WI38 (cell line): Measurements from ENCODE around the gene BAZ2B.

Source experiments
- H3K4me3 ChIP-seq: 2 replicates; pipeline ENCODE4 v1.5.1; 2011; ENCODE audit warnings: low read depth, mild to moderate bottlenecking, control low read depth, low read length
- TF ChIP-seq, protein P1 (sequence below): IDR thresholded peaks from 2 replicates; pipeline ENCODE4 v1.5.1; 2012; ENCODE audit warnings: low read depth, mild to moderate bottlenecking, control low read depth, low read length

BAZ2B gene

DNA sequence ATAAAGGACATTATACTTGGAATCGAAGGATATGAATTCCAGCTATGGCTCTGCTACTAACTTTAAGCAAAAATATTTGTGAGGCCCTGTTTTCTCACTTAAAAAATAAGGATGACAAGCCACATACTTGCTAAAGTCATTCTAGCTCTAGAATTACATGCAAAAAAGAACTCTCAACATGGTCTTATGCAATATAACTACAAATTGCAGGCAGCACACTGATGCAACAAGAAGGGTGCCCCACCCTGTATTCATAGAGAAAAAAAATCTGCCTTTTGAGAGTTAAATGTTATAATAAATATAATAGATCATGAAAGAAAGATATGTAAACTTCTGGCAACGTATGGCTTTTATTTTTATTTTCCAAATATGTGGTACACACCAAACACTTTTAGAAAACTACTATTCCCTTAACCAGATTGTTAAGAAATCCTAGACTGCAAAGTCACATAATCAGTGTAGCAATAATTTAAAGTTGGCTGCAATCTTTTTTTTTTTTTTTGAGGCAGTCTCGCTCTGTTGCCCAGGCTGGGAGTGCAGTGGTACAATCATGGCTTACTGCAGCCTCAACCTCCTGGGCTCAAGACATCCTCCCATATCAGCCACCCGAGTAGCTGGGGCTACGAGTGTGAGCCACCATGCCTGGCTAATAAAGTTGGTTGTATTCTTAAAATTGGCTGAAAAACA is 289.6 kb downstream of the BAZ2B start:
- TF ChIP-seq, protein P1, sequence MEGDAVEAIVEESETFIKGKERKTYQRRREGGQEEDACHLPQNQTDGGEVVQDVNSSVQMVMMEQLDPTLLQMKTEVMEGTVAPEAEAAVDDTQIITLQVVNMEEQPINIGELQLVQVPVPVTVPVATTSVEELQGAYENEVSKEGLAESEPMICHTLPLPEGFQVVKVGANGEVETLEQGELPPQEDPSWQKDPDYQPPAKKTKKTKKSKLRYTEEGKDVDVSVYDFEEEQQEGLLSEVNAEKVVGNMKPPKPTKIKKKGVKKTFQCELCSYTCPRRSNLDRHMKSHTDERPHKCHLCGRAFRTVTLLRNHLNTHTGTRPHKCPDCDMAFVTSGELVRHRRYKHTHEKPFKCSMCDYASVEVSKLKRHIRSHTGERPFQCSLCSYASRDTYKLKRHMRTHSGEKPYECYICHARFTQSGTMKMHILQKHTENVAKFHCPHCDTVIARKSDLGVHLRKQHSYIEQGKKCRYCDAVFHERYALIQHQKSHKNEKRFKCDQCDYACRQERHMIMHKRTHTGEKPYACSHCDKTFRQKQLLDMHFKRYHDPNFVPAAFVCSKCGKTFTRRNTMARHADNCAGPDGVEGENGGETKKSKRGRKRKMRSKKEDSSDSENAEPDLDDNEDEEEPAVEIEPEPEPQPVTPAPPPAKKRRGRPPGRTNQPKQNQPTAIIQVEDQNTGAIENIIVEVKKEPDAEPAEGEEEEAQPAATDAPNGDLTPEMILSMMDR: no peak
- no peak overlapping the region for H3K4me3 ChIP-seq

DNA sequence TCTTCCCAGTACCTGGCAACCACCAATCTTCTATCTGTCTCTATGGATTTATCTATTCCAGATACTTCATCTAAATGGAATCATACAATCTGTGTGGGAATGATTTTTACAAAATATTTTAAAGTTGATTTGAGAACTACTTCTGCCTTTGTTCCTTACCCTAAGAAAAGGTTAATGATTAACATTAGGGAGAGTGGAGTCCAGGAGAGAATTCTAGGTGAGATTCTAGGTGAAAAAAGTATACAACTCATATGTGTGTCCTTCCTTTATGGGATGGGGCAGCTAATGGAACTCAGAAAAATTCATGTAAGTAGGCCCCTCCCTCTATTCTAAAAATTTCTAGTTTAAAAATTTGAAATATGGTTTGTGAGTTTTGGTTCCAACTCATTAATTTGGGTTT is 293.9 kb downstream of the BAZ2B start:
- no peak overlapping the region for H3K4me3 ChIP-seq
- TF ChIP-seq, protein P1: no peak

DNA sequence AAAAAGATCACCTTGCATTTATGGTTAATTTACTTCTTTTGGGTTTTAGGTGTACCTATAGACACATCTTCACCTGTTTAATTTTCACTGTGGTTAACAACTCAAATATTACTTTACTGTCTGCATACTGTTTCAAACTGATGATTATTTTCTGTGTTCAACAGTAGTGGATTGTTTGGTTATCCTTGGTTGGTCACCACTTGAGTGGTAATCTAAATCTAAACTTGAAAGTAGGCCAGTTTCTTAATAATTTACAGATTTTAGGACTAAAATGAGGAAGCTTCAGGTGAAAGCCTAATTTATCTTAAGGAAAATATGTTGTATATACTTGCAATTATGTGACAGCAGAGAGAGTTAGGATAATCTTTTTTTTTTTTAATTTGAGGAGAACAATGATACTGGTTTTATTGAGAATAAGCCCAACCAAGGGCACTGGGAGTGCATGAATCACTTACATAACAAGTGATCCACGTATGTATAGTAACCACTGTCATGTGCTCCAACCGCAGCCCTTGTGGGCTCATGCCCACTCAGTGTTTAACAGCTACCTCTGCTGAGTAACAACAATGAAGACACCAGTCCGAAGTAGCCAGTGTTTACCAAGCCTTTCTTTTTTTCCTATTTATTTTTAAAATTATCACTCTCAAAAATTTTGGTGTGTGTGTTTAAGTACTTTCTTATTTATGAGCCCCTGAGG is 298.8 kb downstream of the BAZ2B start:
- TF ChIP-seq, protein P1: no peak

DNA sequence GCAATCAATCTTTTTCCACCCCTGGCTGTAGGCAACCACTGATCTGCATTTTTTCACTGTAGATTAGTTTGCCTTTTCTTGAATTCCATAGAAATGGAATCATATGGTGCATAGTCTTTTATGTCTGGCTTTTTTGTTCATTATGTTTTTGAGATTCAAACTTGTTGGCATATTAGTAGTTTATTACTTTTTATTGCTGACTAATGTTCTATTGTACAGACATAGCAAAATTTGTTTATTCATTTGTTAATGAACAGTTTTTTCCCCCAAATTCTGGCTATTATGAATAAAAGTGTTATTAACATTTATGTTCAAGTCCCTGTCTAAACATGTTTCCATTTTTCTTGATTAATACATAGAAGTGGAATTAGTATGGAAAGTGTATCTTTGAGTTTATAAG is 308.4 kb downstream of the BAZ2B start:
- H3K4me3 ChIP-seq: no peak overlapping the region
- TF ChIP-seq, protein P1: no peak

More for the DNA sequence above, 298.8 kb downstream of the BAZ2B start:
- no peak overlapping the region for H3K4me3 ChIP-seq

DNA sequence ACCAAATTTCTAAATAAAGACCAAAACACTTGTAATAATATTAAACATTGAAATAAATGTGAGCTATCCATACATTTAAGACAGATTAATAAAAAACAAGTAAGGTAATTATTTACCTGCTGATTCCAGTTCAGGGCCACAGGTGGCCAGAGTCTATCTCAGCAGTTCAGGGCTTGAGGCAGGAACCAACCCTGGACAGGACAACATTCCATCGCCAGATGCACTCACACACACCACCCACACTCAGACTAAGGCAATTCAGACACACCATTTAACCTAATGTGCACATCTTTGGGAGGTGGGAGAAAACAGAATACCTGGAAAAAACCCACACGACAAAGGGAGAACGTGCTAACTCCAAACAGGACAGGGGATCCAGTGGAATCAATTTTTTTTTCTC is 315.8 kb downstream of the BAZ2B start:
- TF ChIP-seq, protein P1: no peak
- H3K4me3 ChIP-seq: no peak overlapping the region

DNA sequence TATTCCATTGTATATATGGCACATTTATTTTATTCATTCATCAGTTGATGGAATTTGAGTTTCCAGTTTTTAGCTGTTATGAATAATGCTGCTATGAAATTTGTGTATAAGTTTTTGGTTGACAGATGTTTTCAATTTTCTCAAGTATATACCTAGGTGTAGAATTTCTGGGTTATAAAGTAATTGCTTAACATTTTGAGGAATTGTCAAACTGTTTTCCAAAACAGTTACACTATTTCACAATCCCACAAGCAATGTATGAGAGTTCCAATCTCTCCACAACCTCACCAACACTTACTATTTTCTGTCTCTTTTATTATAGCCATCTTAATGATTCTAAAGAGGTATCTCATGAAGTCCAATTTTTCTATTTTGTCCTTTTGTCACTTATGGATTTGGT is 317.4 kb downstream of the BAZ2B start:
- TF ChIP-seq, protein P1: no peak
- H3K4me3 ChIP-seq: no peak overlapping the region

DNA sequence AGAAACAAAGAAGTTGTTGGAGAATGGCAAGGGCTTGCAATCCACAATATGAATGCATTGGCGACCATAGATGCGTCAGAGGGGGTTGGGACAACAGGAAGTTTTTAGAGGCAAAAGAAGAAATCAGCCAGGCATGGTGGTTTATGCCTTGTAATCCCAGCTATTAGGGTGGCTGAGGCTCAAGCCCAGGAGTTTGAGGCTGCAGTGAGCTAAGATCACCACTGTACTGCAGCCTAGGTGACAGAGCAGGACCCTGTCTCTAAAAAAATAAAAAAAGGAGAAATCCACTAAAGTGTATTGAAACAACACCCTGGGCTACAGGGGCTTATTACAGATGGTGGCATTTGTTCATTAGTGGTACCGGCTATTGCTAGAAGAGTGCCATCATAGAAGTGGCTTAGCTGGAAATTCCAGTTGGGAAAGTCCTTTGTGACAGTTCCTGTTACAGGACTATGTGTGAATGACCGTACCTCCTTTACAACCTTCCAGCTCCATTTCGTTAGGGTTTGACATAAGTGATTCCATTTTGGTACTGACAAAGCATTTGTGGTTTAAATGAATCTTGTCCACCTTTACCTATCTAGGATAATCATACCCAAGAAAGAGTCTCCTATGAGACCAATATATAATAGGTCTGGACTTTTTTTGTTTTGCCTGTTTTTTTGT is 319.2 kb downstream of the BAZ2B start:
- TF ChIP-seq, protein P1: no peak
- no peak overlapping the region for H3K4me3 ChIP-seq
